K562 (cell line): Measurements from ENCODE around the gene BLM. TPM values are rescaled to one million over a fixed set of nuclear protein-coding genes. Genes with fewer than 3 reads are reported as not detected.

Experiments
- E4F1 ChIP-seq: fragments of 250-450 bp; sonication (Bioruptor Pico); IDR thresholded peaks from 2 replicates; pipeline ENCODE4 v1.5.0; 2021; ENCODE audit warnings: mild to moderate bottlenecking, borderline replicate concordance
- EHMT2 ChIP-seq: fragments of 450-650 bp; IDR thresholded peaks from 2 replicates; pipeline ENCODE4 v1.6.1; 2018; ENCODE audit warnings: antibody characterized with exemption
- ELF2 ChIP-seq: fragments of 250-450 bp; sonication (Bioruptor Pico); IDR thresholded peaks from 2 replicates; pipeline ENCODE4 v1.5.0; 2021; ENCODE audit warnings: mild to moderate bottlenecking
- EP400 ChIP-seq: fragments of 450-650 bp; IDR thresholded peaks from 2 replicates; pipeline ENCODE4 v1.6.1; 2017; ENCODE audit warnings: antibody characterized with exemption, mild to moderate bottlenecking, moderate library complexity
- FOXP1 ChIP-seq: sonication (generic); formaldehyde crosslinking; IDR thresholded peaks from 2 replicates; pipeline ENCODE4 v1.8.0; 2022; ENCODE audit warnings: mild to moderate bottlenecking, missing genetic modification reagents
- HDGF ChIP-seq: fragments of 450-650 bp; IDR thresholded peaks from 2 replicates; pipeline ENCODE4 v1.6.1; 2016
- MAX ChIP-seq: sonication (generic); formaldehyde crosslinking; IDR thresholded peaks from 2 replicates; pipeline ENCODE4 v1.9.0; 2022; ENCODE audit warnings: mild to moderate bottlenecking, missing genetic modification reagents
- MEF2D ChIP-seq: conservative IDR thresholded peaks from 2 replicates; pipeline ENCODE4 v1.6.1; 2016; ENCODE audit warnings: low read depth, missing genetic modification characterization, missing compliant biosample characterization
- MEIS2 ChIP-seq: fragments of 450-650 bp; IDR thresholded peaks from 2 replicates; pipeline ENCODE4 v1.6.1; 2014; ENCODE audit warnings: mild to moderate bottlenecking; ENCODE audit not compliant: partially characterized antibody
- RBFOX2 ChIP-seq: fragments of 200-400 bp; formaldehyde crosslinking; IDR thresholded peaks from 2 replicates; pipeline ENCODE4 v1.6.1; 2017; ENCODE audit warnings: low read depth, mild to moderate bottlenecking, low read length, moderate library complexity
- RBM22 ChIP-seq: fragments of 200-400 bp; formaldehyde crosslinking; IDR thresholded peaks from 2 replicates; pipeline ENCODE4 v1.6.1; 2018; ENCODE audit warnings: low read length, low read depth; ENCODE audit not compliant: poor library complexity, severe bottlenecking
- ZBTB12 ChIP-seq: fragments of 250-450 bp; sonication (Bioruptor Pico); IDR thresholded peaks from 2 replicates; pipeline ENCODE4 v1.4.0; 2020
- ZNF217 ChIP-seq: sonication (generic); formaldehyde crosslinking; IDR thresholded peaks from 2 replicates; pipeline ENCODE4 v1.8.0; 2022; ENCODE audit warnings: mild to moderate bottlenecking, missing genetic modification reagents
- ZNF398 ChIP-seq: fragments of 250-450 bp; sonication (Bioruptor Pico); IDR thresholded peaks from 2 replicates; pipeline ENCODE4 v1.8.0; 2021; ENCODE audit warnings: moderate library complexity, mild to moderate bottlenecking, inconsistent platforms
- polyA plus RNA-seq, 8 experiments: library from polyadenylated mRNA; depleted of rRNA in 4 of 8; stranded (reverse) in 5 of 8; unstranded in 3 of 8; fragments of >200 nt; fragmentation: Nextera tagmentation in 2 of 8; fragmentation: Illumina TruSeq in 1 of 8; extraction: Ambion mirVana in 2 of 8; extraction: Trizol in 1 of 8; gene quantifications; 2 replicates each; pipeline versions ENCODE4 v1.2.1 to v1.2.3, GENCODE V29; 2011 to 2014; ENCODE audit warnings: inconsistent platforms in 1 of 8, missing spikeins in 1 of 8
- total RNA-seq, 7 experiments: library from RNA; depleted of rRNA in 6 of 7; stranded (reverse); fragments of >200 nt in 6 of 7; fragmentation: Illumina TruSeq in 2 of 7; extraction: Trizol in 2 of 7; gene quantifications; 2 replicates each; pipeline versions ENCODE4 v1.2.1 to v1.2.3, GENCODE V29; 2011 to 2021; ENCODE audit warnings: low replicate concordance in 1 of 7
- TF ChIP-seq, protein P1 (sequence below): fragments of 450-650 bp; IDR thresholded peaks from 2 replicates; pipeline ENCODE4 v1.6.1; 2016; ENCODE audit warnings: borderline replicate concordance
- TF ChIP-seq, protein P2 (sequence below): fragments of 250-450 bp; sonication (Bioruptor Pico); IDR thresholded peaks from 2 replicates; pipeline ENCODE4 v1.8.0; 2022; ENCODE audit warnings: moderate library complexity, mild to moderate bottlenecking, inconsistent platforms

BLM gene
- total and polyA plus RNA-seq, 9 of the 15 experiments (the other 6 are each of a cell fraction or from before 2014, with no cell fraction given) = 21.0 to 56.0 (median 43.9) TPM

DNA sequence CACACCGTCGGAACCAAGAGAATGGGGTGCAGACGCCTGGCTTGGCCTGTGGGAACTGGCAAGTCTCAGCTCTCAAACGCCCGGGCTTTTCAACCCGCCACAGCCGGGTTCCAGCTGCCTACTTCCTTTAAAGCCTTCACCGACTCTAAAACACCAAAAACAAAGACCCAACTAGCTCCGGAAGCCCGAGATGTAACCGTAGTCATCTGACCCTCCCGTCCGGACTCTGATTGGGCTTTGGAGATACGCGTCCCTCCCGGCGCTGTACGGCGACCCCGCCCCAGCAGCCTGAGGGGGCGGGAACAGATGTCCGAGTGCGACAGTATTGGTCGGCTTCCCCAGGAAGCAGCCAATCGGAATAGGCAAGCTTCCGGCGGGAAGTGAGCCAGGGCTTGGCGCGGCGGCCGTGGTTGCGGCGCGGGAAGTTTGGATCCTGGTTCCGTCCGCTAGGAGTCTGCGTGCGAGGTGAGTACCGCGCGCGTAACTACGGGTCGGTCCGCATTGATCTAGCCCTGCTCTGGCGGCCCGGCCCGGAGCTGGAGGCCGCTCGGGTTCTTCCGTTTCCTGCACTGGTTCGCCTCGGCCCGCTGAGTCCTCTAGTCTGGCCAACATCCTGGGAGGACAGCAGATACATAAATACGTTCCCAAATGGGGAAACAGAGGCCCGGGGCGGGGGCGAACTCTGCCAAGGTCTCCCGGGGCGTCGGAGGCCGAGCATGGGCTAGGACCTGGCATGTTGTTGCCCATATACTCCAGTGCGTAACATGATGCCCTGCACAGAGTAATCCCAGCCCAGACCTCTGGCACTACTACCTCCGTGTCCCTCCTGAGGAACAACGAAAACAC is at the start of gene BLM (continued):
- TF ChIP-seq RBFOX2 = peak; percentile 98
- no peak for TF ChIP-seq MEIS2
- no peak for TF ChIP-seq ELF2
- TF ChIP-seq FOXP1 (CRISPR knock-in tag) = no peak
- TF ChIP-seq ZNF398 (CRISPR knock-in tag) = no peak
- TF ChIP-seq EP400 = peak; percentile 89
- TF ChIP-seq E4F1 (CRISPR knock-in tag) = no peak
- TF ChIP-seq MAX (CRISPR knock-in tag) = no peak; the same call in 1 of the 2 replicates
- no peak for TF ChIP-seq HDGF
- no peak for TF ChIP-seq ZNF217 (CRISPR knock-in tag)
- TF ChIP-seq, protein P1, sequence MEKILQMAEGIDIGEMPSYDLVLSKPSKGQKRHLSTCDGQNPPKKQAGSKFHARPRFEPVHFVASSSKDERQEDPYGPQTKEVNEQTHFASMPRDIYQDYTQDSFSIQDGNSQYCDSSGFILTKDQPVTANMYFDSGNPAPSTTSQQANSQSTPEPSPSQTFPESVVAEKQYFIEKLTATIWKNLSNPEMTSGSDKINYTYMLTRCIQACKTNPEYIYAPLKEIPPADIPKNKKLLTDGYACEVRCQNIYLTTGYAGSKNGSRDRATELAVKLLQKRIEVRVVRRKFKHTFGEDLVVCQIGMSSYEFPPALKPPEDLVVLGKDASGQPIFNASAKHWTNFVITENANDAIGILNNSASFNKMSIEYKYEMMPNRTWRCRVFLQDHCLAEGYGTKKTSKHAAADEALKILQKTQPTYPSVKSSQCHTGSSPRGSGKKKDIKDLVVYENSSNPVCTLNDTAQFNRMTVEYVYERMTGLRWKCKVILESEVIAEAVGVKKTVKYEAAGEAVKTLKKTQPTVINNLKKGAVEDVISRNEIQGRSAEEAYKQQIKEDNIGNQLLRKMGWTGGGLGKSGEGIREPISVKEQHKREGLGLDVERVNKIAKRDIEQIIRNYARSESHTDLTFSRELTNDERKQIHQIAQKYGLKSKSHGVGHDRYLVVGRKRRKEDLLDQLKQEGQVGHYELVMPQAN = peak; percentile 92
- TF ChIP-seq, protein P2, sequence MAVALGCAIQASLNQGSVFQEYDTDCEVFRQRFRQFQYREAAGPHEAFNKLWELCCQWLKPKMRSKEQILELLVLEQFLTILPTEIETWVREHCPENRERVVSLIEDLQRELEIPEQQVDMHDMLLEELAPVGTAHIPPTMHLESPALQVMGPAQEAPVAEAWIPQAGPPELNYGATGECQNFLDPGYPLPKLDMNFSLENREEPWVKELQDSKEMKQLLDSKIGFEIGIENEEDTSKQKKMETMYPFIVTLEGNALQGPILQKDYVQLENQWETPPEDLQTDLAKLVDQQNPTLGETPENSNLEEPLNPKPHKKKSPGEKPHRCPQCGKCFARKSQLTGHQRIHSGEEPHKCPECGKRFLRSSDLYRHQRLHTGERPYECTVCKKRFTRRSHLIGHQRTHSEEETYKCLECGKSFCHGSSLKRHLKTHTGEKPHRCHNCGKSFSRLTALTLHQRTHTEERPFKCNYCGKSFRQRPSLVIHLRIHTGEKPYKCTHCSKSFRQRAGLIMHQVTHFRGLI (CRISPR knock-in tag) = no peak
- no peak for TF ChIP-seq EHMT2
- TF ChIP-seq MEF2D (tag) = no peak
- no peak for TF ChIP-seq RBM22
- no peak for TF ChIP-seq ZBTB12 (CRISPR knock-in tag)
